NCI-H187 treated with DMSO at 0.1 percent for 48 hours (cell line): ENCODE data around the gene PTF1A.

Source experiments
- DNase-seq: peaks from one replicate; lab custom pipeline; 2025; lab: John Stamatoyannopoulos, UW

PTF1A gene, protein sequence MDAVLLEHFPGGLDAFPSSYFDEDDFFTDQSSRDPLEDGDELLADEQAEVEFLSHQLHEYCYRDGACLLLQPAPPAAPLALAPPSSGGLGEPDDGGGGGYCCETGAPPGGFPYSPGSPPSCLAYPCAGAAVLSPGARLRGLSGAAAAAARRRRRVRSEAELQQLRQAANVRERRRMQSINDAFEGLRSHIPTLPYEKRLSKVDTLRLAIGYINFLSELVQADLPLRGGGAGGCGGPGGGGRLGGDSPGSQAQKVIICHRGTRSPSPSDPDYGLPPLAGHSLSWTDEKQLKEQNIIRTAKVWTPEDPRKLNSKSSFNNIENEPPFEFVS

GRCh38 chr10:23191764-23192711 is at the start of gene PTF1A:
TSS of gene PTF1A (plus strand) at chr10:23192312. CDS start at chr10:23192531, 219 bp downstream.
- no peak for DNase-seq

DNA sequence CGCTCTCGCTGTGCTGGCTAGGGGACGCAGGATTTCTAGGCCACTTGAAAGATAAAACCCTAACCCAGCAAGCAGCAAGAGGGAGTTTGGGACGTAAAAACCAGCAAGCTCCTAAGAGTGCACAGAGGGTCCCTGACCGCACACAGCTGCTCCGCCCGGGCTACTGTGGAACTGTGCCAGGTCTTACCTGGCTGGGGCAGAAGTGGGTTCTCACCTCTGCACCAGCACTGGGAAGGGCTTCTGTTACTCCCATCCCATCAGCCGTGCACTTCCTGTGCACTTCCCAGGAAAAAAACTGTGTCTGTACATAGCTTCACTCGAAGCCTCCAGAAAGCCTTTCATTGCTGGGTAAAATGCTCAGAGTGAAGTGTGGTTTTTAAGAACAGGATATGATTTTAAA is 45.9 kb upstream of the PTF1A start:
- DNase-seq: no peak

DNA sequence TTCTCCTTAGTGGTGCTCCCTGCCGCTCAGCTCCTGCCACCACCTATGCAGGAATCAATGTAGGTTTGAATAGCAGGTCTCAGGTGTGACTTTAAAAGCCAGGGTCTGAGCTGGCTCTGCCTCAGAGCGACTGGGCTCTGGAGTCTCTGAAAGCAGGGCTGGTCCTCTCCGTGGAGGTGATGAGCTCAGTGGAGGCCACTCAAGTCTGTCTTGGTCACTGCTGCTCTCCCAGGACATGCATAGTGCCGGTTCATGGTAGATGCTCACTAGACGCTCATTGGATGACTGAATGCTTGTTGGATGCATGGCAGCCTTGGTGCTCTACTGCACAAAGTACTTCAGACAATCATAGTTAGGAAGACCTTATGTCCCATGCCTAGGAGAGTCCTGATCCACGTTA is 45.1 kb upstream of the PTF1A start:
- no peak for DNase-seq

DNA sequence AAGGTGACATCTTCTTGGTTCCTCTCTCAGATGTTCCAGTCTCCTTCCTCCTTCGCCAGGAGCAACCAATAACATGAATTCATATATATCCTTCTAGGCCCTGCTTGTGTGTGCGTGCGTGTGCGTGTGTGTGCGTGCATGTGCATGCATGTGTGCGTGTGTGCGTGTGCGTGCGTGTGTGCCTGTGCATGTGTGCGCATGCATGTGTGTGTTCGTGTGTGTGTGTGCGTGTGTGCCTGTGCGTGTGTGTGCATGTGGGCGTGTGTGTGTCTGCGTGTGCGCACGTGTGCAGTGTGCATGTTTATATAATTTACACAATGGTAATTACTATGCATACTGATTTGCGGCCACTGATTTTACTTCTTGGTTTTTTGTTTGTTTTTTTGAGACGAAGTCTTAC is 43.9 kb upstream of the PTF1A start:
- no peak for DNase-seq

GRCh38 chr10:23150091-23150490 is 42.0 kb upstream of the PTF1A start:
- no peak for DNase-seq

GRCh38 chr10:23150610-23151009 is 41.5 kb upstream of the PTF1A start:
- no peak for DNase-seq

GRCh38 chr10:23151071-23151470 is 41.0 kb upstream of the PTF1A start:
- no peak for DNase-seq

GRCh38 chr10:23155169-23155568 is 36.9 kb upstream of the PTF1A start:
- no peak for DNase-seq

DNA sequence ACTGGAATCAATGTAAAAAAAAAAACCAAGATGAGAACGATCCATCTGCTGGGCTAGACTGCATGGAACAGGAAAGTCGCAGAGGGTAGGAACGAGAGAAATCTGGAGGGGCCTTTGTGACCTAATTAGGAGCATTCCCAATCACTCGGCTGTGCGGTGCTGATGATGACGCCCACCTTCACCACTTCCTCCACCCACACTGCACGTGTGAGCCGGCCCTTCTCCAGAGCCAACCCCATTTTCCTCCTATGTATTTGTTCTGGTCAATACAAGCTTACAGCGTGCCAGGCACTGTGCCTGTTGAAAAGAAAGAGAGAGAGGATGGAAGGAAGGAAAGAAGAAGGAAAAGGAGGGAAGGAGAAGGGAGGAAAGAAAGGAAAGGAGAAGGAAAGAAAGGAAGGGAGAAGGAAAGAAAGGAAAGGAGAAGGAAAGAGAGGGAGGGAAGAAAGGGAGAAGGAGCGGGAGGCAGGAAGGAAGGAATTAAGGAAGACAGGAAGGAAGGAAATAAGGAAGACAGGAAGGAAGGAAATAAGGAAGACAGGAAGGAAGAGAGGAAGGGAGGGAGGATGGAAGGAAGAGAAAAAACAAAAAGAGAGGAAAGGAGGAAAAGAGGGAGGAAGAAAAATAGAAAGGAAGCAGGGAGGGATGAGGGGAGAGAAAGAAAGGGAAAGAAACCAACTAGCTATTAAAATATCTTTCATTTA is 35.5 kb upstream of the PTF1A start:
- no peak for DNase-seq

DNA sequence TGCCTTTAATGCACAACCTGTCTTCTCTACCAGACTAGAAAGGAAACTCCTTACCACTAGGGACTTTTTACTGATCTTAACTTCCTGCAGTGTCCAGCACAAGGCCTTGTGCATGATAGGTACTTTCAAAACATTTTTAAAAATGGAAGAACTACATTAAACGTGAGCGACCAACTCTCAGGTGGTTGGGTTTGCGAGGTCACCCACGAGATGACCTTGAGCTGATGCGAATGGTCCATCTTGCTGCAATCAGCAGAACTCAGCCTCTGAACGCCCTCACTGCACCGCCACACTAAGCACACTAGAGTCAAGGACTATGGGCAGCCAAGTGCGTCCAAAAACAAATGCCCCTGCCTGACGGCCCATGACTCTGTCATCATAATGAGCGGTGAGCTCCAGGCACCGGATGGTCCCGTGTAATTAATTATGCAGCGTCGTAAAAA is 34.9 kb upstream of the PTF1A start:
- DNase-seq: no peak

- no peak for DNase-seq
Observed at GRCh38 chr10:23157691-23158369, 34.3 kb upstream of the PTF1A start.

GRCh38 chr10:23158370-23158769 is 33.7 kb upstream of the PTF1A start:
- peak; percentile 8 for DNase-seq

DNA sequence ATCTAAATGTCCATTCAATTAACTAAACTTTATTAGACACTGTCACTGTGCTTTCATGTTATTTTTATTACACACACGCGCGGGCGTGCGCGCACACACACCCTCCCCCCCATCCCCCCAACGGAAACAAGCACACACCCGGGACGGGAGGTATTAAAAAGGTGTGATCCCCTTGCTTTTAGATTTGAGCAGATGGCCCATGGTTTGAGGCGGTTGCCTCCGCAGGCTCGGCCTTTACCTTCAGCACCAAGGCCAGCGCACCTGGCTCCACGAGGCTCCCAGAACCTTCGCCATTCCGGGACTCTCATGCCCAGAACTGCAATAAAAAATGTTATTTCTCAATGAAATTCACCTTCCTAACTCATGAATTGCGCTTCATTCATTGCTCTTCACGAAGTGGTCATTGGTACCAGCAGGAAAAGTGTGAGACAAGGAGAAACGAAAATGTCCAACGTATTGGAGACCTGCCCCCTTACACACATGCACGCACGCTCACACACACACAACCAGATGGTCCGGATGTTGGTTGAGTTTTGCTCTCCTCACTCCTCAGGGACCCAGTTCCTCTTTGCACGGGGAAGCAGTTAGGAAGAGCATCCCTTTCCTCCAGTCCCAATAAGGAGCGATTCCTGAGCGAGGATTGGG is 20.8 kb upstream of the PTF1A start:
- DNase-seq: no peak

- no peak for DNase-seq
Observed at GRCh38 chr10:23172429-23173213, 19.5 kb upstream of the PTF1A start.

DNA sequence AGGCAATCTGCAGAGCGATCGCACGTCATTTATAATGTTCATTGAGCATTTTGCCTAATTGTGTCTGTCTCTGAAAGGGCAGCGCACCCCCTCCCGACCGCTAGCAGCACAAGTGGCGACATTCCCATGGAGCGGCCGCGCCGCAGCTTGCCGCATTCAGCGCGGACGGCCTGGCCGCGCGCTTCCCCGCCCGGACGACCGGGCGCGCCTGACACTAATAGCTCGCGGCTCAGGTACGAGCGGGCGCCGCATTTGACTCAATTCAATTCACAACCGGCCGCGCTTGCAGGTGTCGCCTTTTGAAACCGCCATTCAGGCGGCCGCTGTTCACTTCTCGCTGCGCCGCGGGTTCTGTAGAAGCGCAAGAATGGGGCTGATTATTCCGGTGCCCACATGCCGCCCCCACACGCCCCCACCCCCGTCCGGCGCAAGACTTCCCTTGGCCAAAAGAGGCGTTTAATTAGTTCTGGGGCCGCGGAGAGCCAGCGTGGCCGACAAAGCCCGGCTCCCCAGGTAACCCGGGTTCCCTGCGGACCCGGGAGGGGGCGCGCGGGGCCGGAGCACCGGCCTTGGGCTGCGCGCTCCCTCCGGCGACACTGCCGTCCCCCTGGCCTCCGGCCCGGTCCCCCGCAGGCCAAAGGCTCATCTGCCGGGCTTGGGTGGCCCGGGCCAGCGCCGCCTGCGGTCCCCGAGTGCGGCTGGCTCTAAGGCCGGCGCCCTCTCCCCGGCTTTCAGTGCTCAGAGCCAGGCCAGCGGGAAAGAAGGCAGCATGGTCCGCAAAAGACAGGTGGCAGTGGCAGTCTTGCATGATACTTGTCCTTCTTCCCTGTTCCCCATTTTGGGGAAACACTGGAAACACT is 18.7 kb upstream of the PTF1A start:
- DNase-seq: no peak

- DNase-seq: no peak
Observed at GRCh38 chr10:23174074-23174976, 17.8 kb upstream of the PTF1A start.

- no peak for DNase-seq
Observed at GRCh38 chr10:23174977-23175512, 17.1 kb upstream of the PTF1A start.

GRCh38 chr10:23186178-23186577 is 5.9 kb upstream of the PTF1A start:
- no peak for DNase-seq
